Renal cortical epithelial cell (primary cell): ENCODE data around the gene INPP5E. TPM values are rescaled to one million over a fixed set of nuclear protein-coding genes. Genes with fewer than 3 reads are reported as not detected.
"Not testable (repeated sequence)": the region's sequence is repeated elsewhere in the genome, so short reads cannot be mapped to it uniquely, and the experiment has no call there.

Source experiments
- DNase-seq: peaks from one replicate; pipeline ENCODE4 v3.0.0-alpha.2; 2011; ENCODE audit warnings: low read depth
- total RNA-seq: library from RNA; depleted of rRNA; stranded (reverse); fragments of >200 nt; gene quantifications from 2 replicates; pipeline ENCODE4 v1.2.3, GENCODE V29; 2014

The INPP5E gene
- total RNA-seq, 1 donor from 2014 or later, result 11.5 TPM

DNA sequence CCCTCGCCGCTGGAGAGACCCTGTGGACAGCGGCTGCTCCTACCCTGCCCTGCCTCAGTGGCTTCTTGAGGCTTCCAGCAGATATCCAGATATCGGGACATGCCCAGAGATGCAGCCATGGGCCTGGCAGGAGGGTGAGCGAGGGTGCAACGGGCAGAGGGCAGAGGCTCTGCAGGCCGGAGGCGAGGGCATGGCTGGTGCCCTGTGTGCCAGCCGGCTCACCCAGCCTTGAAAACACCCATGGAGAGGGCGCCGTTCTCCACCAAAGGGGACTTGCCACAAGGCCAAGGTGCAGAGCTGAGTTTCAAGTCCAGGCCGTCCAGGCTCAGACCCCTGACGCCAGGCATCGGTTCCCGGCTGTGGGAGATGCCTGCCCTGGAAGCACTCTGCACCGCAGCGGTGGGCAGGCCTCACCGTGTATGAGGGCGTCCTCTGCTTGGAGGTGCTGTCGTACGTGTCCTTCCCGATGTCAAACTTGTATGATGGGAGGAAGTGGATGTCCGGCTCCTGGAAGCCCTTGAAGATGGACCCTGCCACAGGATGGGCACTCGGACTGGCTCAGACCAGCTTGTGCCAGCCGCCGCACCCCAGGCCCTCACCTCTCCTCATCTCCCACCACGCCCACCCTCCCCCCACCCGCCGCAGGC lies 8.9 kb downstream of the INPP5E start:
- no peak for DNase-seq

DNA sequence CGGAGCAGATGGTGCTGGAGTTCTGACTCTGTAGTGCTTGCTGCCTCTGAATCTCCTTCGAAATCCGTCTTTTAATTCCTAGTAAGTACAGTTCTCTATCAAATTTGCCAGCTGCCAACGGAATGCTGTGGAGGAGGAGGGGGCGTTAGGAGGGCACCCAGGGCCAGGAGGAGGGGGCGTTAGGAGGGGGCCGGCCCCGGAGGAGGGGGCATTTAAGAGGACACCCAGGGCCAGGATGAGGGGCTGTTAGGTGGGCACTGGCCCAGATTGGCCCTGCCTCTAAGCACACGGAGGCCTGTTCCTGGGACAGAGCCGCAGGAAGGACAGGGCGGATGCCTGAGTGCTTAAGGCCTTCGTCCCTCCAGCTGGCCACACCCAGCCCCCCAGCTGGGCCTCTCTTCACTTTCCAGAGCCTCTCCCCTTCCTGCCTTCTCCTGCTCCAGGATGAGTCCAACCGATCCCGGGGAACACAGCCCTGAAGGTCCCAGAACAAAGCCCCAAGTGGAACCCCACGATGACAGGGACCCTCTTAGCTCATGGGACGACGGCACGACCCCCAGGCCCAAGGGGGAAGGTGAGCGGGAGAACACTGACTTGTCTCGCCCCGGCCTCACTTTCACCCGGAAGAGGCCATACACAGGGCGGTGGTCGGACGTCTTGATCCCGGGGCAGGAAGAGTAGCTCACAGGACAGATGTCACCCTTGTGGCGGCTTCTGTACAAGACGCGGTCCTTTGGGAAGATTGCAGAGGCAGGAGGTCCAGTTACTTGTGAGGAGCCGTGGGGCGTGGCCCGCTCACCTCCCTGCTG lies 9.8 kb downstream of the INPP5E start:
- no peak for DNase-seq

DNA sequence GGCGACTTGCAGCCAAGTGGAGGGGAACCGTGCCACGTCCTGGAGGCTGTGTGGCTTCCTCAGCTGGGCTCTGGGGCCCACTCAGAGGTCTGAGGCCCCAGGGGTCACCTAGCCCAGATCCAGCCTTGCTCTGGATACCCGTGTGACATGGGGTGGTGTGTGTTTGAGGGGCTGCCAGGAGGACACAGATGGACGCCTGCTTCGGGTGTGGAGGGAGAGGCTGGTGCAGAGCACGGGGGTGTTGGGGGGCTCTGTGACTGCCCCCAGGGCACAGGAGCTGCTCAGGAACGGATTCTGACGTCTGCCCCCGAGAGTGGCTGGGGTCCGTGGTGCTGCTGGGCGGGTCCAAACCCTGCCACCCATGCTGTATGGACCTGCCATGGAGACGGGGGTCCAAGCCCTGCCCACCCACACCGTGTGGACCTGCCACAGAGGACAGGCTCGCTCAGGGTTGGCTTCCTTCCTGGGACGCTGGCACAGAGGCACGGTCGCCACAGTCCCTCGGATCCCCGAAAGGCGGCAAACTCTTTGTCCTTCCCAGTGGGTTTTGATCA lies 10.5 kb downstream of the INPP5E start:
- no peak for DNase-seq

DNA sequence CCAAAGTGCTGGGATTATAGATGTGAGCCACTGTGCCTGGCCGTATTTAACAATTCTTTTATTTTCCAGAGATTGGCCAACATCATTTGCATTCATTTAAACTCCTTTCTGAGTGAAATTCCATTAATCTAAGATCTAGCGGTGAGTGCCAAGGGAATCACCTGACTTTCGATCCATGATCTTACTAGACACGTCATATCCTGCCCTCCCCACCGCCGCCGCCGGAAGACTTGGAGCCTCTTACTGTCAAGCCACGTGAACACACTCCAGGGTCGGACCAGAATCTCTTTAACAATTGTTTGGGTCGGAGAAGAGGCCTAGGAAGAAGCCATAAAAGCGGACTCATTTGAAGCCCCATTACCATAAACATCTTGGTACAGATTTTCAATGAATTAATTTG lies 12.9 kb downstream of the INPP5E start:
- DNase-seq, result no peak

DNA sequence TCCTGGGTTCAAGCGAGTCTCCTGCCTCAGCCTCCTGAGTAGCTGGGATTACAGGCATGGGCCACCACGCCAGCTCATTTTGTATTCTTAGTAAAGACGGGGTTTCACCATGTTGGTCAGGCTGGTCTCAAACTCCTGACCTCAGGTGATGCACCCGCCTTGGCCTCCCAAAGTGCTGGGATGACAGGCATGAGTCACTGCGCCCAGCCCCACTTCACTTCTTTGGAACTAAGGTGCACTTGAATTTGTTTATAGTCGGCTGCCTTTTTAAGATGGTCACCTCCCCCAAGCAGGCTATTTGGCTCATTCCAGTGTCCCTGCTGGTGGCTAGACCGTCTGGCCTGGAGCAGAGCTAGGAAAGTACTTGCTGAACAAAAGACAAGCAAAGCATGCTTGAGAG lies 14.3 kb downstream of the INPP5E start:
- not testable (repeated sequence) for DNase-seq

DNA sequence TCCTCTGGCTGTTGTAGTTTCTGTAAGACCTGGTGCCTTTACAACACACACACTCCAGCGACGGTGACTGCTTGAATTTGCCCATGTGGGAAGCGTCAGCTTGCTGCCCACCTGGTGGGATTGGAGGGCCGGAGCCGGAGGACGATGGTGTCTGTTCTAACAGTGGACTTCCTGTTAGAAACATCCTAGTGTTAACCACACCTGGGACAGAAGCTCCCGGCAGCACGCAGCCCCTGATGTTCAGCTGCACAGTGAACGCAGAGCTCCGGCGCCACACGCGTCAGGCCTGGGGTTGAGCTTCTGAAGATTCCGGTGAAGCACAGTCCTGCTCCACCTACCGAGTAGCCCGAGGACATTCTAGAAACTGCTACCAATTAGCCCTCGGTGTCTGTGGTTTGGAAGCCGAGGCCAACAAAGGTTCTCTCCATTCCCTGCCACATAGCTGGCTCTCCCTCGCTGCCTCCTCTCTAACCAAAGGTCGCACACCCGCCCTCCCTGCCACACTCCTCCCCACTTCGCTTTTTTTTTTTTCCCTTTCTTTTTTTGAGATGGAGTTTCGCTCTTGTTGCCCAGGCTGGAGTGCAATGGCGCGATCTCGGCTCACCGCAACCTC lies 14.8 kb downstream of the INPP5E start:
- no peak for DNase-seq

DNA sequence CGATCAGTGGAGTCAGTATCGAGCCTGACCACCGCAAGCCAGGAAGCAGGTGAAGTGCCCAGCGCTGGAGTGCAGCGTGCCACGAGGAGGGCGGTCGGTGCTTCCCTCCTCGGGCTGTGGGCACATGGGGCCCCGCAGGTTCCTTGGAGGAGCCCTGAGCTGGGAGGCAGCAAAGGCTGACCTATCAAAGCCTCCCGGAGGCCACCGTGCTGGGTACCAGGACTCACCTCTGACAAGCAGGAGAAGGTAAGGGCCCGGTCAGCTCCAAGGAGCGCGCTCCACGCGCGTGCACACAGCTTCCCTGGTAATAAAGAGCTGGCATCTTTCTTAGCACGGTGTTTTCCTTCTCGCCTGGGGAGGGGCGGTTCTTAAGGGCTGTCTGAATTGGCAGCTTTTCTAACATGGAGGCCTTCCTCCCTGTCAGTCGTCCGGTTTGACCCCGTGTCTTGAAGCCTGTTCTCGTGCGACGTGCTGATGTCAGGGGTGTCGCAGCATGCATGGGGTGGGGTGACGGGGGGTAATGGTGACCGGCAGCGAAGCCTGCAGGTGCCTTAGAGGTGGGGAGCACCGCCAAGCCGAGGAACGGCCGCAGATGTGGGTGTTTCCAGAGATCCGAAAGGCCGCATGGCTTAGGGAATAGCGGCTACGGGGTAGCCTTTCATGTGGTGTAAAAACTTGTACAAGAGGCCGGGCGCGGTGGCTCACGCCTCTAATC lies 16.1 kb downstream of the INPP5E start:
- DNase-seq, result no peak

DNA sequence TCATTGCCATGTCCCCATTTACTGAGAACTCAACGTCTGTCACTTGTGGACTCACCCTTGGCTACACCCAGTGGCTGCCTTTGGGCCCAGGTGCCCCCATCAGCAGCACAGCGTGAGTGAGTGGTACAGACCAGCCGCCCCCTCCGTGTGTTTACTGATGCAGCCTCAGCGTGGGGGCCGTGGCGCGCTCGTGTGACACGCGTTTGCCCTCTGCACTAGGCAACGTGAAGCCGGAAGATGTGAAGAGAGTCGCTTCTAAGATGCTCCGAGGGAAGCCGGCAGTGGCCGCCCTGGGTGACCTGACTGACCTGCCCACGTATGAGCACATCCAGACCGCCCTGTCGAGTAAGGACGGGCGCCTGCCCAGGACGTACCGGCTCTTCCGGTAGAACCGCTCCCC lies 16.8 kb downstream of the INPP5E start:
- no peak for DNase-seq

DNA sequence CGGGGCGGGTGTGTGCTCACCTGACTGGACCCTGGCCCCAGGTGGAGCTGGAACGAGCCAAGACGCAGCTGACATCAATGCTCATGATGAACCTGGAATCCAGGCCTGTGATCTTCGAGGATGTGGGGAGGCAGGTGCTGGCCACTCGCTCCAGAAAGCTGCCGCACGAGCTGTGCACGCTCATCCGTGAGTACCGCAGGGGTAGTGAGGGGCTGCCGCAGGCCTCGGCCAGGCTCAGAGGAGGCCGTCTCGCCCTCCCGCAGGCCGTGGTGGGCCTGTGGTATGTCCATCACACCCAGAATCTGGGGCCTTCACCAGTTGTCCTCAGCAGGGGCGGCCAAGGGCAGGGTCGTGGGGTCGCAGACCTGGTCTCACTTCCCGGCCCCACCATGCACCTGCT lies 17.9 kb downstream of the INPP5E start:
- no peak for DNase-seq

DNA sequence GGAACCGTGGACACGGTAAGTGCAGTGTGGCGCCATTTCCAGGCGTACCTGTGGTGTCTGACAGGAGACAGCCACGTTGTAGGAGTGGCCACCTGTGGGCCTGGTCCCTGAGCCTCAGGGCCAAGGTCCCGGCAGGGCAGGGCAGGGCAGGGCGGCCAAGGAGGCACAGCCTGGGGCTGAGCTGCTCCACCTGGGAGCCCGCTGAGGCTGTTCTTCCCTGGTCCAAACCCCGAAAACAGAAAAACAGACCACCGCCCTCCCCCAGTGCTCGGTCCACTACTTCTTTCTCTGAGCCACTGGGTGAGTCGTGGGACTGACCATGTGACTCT lies 20.6 kb downstream of the INPP5E start:
- no peak for DNase-seq

DNA sequence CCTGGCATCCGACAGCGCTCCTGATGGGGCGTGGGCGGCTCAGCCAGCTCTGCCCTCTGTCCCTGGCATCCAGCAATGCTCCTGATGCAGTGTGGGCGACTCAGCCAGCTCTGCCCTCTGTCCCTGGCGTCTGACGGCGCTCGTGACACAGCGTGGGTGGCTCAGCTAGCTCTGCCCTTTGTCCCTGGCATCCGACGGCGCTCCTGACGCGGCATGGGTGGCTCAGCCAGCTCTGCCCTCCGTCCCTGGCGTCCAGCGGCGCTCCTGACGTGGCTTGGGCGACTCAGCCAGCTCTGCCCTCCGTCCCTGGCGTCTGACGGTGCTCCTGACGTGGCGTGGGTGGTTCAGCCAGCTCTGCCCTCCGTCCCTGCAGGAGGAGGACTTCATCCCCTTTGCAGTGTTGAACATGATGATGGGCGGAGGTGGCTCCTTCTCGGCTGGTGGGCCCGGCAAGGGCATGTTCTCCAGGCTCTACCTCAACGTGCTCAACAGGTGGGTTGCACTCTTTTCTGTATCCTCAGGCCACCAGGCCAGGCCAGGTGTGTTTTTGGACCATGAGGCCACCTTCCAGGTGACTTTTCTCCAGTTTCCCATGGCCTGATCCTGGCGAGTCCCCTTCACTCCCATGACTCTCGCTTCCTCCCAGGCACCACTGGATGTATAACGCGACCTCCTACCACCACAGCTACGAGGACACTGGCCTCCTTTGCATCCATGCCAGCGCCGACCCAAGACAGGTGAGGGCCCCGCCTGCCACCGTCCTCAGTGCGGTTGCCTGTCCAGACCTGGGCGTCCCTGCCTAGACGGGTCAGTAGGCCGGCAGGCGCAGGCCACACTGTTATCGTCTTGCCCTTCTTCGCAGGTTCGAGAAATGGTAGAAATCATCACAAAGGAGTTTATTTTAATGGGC lies 21.2 kb downstream of the INPP5E start:
- DNase-seq, result no peak

DNA sequence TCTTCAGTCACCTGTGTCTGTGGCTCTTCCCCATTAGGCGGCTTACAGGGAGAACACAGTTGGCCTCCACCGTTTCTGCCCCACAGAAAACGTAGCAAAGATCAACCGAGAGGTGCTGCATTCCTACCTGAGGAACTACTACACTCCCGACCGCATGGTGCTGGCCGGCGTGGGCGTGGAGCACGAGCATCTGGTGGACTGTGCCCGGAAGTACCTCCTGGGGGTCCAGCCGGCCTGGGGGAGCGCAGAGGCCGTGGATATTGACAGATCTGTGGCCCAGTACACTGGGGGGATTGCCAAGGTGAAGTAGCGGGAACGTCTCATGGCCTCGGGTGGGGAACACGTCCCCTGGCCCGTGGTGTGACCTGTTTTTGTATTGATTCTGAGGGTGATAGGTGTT lies 22.7 kb downstream of the INPP5E start:
- no peak for DNase-seq

DNA sequence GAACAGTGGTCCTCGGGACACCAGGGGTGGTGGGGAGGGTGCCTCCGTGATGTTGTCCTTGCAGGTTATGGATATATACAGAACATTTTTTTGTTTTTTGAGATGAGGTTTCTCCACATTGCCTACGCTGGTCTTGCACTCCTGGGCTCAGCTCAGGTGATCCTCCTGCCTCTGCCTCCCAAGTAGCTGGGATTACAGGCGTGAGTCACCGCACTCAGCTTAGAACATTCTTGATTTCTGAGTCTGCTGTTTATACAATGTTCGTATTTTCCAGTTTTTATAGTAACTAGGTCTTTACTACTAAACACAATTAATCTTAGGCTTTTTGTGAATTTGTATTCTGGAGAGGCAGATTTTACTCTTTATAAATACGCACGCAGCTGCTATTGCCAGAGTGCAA lies 23.2 kb downstream of the INPP5E start:
- DNase-seq, result no peak

DNA sequence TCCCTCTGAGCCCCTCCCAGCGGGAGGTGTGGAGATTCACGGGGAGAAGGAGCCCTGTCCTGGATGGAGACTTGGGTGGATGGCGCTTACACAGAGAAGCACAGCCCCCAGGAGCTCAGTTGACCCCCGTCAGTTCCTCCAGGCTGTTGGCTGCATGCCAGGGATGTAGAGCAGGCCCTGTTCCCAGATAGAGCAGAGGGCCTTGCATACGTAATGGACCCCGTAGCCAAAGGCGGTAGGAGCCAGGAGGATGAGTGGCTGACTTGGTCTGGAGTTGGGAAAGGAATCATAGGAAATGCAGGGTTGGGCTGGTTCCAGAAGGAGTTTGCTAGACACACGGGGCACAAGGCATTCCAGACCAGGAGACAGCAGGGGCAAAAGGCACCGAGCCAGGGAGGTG lies 26.7 kb downstream of the INPP5E start:
- DNase-seq, result no peak

DNA sequence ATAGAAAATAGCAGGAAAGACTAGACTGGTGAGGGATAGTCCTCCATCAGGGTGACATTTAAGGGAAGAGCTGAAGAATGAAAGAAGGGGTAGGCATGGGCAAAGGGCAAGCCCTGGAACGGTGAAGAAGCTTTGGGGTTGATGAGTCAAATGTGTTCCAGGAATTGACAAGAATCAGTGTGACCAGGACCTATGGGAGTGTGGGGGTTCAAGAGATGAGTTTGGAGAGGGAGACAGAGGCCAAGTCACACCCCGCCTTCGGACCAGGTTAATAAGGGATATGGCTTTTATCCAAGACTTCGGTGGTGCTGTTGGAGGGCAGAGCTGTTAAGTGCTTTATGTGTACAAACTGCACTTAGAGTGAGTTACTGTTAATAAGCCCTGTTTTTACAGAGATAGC lies 28.3 kb downstream of the INPP5E start:
- DNase-seq, result no peak

DNA sequence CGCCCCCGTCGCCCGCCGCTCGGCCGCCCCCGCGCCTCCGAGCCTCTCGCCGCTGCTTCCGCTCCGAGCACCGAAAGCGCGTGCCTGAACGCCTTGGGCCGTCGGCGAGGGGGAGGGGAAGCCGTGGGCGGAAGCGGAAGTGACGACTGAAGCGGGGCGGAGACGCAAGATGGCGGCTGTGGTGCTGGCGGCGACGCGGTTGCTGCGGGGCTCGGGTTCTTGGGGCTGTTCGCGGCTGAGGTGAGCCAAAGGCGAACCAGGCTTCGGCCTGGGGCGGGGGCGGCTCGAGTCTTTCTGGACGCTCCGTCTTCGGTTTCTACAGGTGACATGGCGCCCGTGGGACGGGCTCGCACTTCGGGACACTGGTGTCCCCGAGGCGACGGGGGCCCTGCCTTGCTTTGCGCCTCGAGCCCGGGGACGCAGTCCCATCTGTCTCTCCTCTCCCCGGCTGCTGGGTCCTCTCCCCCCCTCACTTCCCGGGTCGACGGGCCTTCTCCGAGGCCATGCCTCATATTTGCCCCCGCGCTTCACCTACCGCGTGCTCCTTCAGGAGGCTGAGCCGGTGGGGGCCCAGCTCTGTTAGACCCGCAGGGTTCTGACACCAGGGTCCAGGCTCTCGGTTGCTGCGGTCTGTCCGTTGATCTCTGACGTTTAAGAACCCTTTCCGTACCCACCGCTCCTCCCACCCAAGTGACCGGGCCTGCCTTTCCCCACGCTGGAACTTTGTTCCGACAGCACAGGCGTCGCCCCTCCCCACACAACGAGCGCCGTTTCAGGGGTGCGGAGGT lies 29.0 kb downstream of the INPP5E start, which contains the start of the genes ENTR1 and PMPCA:
ENTR1 (minus strand) TSS at position 115 of the 788 bp plus-strand sequence. CDS start 217 bp downstream, outside the sequence.
PMPCA (plus strand) TSS at position 159 of the 788 bp plus-strand sequence; CDS start at position 170, 11 bp downstream.
- peak; percentile 63 for DNase-seq

DNA sequence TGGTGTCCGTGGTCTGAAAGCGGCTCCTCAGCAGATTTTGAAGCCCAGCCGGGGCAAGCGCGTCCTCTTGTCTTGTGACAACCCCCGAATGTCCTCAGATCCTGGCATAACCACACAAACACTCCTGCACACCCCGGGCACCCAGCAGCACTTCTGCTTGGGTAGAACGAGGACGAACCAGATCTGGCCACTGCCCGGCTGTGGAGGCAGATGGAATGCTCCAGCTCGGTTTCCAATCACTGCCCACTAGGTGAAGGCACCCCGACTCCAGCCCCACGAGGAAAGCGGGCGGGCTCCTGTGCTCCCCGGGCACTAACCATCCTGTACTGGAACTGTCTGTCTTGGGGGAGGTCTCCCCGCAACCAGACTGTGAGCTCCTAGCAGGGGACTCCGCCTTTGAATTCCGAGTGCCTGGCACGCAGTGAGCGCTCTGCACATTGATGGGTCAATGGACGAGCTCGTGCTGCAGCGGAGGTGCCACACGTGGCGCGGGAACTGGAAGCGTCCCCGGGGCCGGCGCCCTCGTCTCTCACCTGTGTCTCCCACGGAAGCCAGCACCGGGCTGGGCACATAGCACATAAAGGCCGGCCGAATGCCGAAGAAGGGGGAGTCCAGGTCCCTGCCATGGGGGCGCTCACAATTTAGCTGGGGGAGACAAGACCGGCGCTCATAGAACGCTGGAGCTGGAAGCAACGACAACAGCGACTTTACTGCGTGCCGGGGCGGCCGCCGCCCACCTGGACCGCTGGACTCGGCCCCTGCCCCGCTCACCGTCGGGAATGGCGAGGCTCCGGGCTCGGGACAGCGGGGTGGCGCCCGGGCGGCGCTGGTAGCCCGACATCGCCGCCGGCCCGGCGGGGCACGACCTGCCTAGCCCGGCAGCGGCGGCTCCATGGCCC lies 29.8 kb downstream of the INPP5E start:
- peak; percentile 19 for DNase-seq

DNA sequence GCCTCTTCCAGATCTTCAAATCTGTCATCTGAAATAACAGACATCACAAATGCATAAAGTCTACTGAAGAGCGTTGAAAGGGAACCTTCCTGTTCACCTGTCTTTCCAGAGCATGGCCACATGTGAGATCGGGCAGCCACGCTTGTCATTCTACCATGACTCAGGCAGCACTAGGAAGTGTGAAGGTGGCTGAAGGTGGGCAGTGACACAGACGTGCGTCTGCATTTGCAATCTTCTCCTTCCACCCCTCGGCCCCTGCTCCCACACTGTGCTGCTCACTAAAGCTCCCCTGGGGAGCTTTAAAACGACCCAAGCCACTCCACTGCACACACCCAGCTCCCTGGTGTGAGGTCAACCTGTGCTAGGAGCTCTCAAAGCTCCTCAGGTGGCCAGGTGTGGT lies 31.7 kb downstream of the INPP5E start:
- no peak for DNase-seq

DNA sequence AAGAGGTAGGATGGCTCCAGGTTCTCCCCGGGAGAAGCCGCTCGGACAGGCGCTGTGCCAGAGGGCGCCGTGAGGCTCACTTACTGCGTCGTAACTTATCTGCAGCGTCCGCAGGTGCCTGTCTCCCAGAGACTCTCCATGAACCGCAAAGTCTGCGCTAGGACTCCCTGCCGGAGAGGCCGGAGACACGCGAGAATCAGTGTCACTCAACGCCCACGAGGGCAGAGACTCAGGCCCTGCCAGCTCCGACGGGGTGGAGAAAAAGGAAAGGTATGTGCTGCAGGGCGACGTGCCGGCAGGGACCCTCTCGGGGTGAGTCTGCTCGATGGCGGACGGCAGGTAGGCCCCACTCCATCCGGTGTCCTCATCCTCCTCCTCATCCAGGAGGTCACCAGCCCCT lies 32.6 kb downstream of the INPP5E start:
- not testable (repeated sequence) for DNase-seq
